Activated CD4-positive, alpha-beta T cell treated with anti-CD3 and anti-CD28 coated beads, Interleukin-2, Interleukin-6, amounts not matched to agents 100 ng/mL and 50 ng/mL, durations not matched to agents 16 hours and 8 hours (primary cell): Measurements from ENCODE around the gene SMC3.
A peak's percentile ranks its signal among the peaks of the same experiment; 100 is the strongest.
"Not testable (repeated sequence)": the region's sequence is repeated elsewhere in the genome, so short reads cannot be mapped to it uniquely, and the experiment has no call there.

ENCODE experiments used
- DNase-seq: peaks from one replicate; pipeline ENCODE4 v3.0.0-alpha.2; 2020

The SMC3 gene

GRCh38 chr10:110628161-110628560, 60.7 kb downstream of the SMC3 start:
- DNase-seq, result no peak

- DNase-seq, result no peak
These were observed 62.2 kb downstream of the SMC3 start for GRCh38 chr10:110629680-110630191.

- no peak for DNase-seq
These were observed 64.4 kb downstream of the SMC3 start for GRCh38 chr10:110631934-110632333.

GRCh38 chr10:110632591-110633215, 65.2 kb downstream of the SMC3 start:
- no peak for DNase-seq

GRCh38 chr10:110634527-110635209, 67.2 kb downstream of the SMC3 start:
- no peak for DNase-seq

- no peak for DNase-seq
These were observed 69.1 kb downstream of the SMC3 start for GRCh38 chr10:110636572-110636931.

- no peak for DNase-seq
These were observed 69.5 kb downstream of the SMC3 start for GRCh38 chr10:110636932-110637557.

- DNase-seq, result no peak
These were observed 70.1 kb downstream of the SMC3 start for GRCh38 chr10:110637558-110638053.

- DNase-seq, result no peak
These were observed 70.8 kb downstream of the SMC3 start for GRCh38 chr10:110638319-110638718.

GRCh38 chr10:110639046-110639445, 71.6 kb downstream of the SMC3 start:
- not testable (repeated sequence) for DNase-seq

GRCh38 chr10:110639858-110640257, 72.4 kb downstream of the SMC3 start:
- DNase-seq, result not testable (repeated sequence)

- peak; percentile 45 for DNase-seq
These were observed 73.8 kb downstream of the SMC3 start for GRCh38 chr10:110641256-110641655.

- no peak for DNase-seq
These were observed 74.9 kb downstream of the SMC3 start for GRCh38 chr10:110642204-110643034.

- no peak for DNase-seq
These were observed 75.6 kb downstream of the SMC3 start for GRCh38 chr10:110643035-110643652.

GRCh38 chr10:110643653-110644597, 76.4 kb downstream of the SMC3 start, which contains the start of gene RBM20:
TSS of gene RBM20 (plus strand) at chr10:110644336. CDS start at chr10:110644455, 119 bp downstream.
- no peak for DNase-seq

GRCh38 chr10:110644598-110645462, 77.3 kb downstream of the SMC3 start:
- DNase-seq, result no peak

- DNase-seq, result no peak
These were observed 79.1 kb downstream of the SMC3 start for GRCh38 chr10:110646417-110647135.

GRCh38 chr10:110647136-110647430, 79.6 kb downstream of the SMC3 start:
- no peak for DNase-seq

GRCh38 chr10:110648692-110649346, 81.3 kb downstream of the SMC3 start:
- DNase-seq, result no peak
